ENCODE results near the gene CASKIN1.

DNA sequence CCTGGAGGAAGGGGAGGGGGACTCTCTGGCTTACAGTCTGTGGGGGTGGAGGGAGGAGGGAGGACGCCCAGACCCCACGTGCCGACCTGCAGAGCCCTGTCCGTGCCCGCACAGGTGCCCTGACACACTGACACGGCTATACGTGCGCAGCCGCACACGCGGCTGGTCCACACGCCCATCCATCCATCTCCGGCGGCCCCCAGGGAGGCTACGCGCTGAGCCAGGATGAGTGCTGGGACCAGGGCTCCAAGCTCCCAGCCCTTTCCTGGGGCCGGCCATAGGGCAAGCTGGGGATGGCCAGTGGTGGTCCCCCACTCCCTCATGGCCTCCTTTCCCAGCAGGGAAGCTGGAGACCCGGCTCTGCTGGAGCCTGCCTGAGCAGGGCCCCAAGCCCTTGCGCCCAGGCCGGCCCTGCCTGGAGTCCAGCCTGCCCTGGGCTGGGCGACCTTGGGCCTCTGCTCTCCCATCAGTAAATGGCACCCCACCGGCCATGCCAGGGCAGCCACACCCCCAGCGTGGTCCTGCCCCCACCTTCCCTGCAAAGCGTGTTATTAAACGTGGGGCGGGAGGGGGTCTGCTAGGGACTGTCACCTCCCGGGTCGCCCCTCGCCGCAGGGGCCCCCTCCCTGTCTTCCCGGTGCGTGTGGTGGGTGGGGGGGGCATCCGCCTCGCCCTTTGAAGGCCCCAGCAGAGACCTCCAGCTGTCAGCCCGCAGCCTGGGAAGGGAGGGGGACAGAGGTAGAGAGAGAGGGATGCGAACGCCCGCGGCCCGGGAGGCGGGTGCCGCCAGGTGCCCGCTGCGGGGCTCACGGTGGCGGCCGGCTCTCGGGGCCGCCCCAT lies 863 bp downstream of the CASKIN1 start:
- TF ChIP-seq CTCF (IDR thresholded peaks at IDR 0.05) (no peak), POLR2A (IDR thresholded peaks at IDR 0.05) (no peak)
